K562 (cell line): Measurements from ENCODE around the gene LRRC8E. TPM values are rescaled to one million over a fixed set of nuclear protein-coding genes. Genes with fewer than 3 reads are reported as not detected.
A peak's percentile ranks its signal among the peaks of the same experiment; 100 is the strongest.

Source experiments
- CUX1 ChIP-seq: fragments of 200-800 bp; sonication (Bioruptor generic); IDR thresholded peaks from 2 replicates; pipeline ENCODE4 v1.6.1; 2016; ENCODE audit warnings: missing genetic modification characterization, missing compliant biosample characterization
- POU5F1 ChIP-seq: fragments of 150-350 bp; IDR thresholded peaks from 2 replicates; pipeline ENCODE4 v1.6.1; 2014; ENCODE audit warnings: borderline replicate concordance, low read length, low read depth, mild to moderate bottlenecking; ENCODE audit not compliant: partially characterized antibody
- RCOR1 ChIP-seq, 2 experiments: IDR thresholded peaks; 2 replicates each; pipeline ENCODE4 v1.6.1; 2012; ENCODE audit warnings: low read depth in 2 of 2, low read length in 2 of 2, borderline replicate concordance in 1 of 2, improper control_type of control experiment in 1 of 2
- SRSF9 ChIP-seq: fragments of 200-400 bp; formaldehyde crosslinking; IDR thresholded peaks from 2 replicates; pipeline ENCODE4 v1.6.1; 2017; ENCODE audit warnings: low read depth, low read length, borderline replicate concordance
- TBL1XR1 ChIP-seq, 2 experiments: IDR thresholded peaks; 2 replicates each; pipeline ENCODE4 v1.6.1; 2012; ENCODE audit warnings: improper control_type of control experiment in 2 of 2, low read length in 2 of 2, mild to moderate bottlenecking in 1 of 2
- ZBTB40 ChIP-seq, 2 experiments: fragments of 450-650 bp in 1 of 2; sonication (generic) in 1 of 2; formaldehyde crosslinking in 1 of 2; IDR thresholded peaks; 2 replicates each; pipeline versions ENCODE4 v1.7.1 to v1.9.0; 2016 to 2022; ENCODE audit warnings: inconsistent platforms in 1 of 2, mild to moderate bottlenecking in 1 of 2, missing genetic modification reagents in 1 of 2
- ZNF146 ChIP-seq: IDR thresholded peaks from one replicate; pipeline ENCODE4 v1.6.1; 2018; ENCODE audit warnings: missing compliant biosample characterization; ENCODE audit not compliant: unreplicated experiment
- ZNF778 ChIP-seq: fragments of 450-650 bp; formaldehyde crosslinking; IDR thresholded peaks from 2 replicates; pipeline ENCODE4 v1.4.0; 2020; ENCODE audit warnings: mild to moderate bottlenecking, moderate library complexity
- ZSCAN32 ChIP-seq: fragments of 450-650 bp; formaldehyde crosslinking; IDR thresholded peaks from 2 replicates; pipeline ENCODE4 v1.4.0; 2020; ENCODE audit warnings: mild to moderate bottlenecking, moderate library complexity
- polyA plus RNA-seq, 8 experiments: library from polyadenylated mRNA; depleted of rRNA in 4 of 8; stranded (reverse) in 5 of 8; unstranded in 3 of 8; fragments of >200 nt; fragmentation: Nextera tagmentation in 2 of 8; fragmentation: Illumina TruSeq in 1 of 8; extraction: Ambion mirVana in 2 of 8; extraction: Trizol in 1 of 8; gene quantifications; 2 replicates each; pipeline versions ENCODE4 v1.2.1 to v1.2.3, GENCODE V29; 2011 to 2014; ENCODE audit warnings: inconsistent platforms in 1 of 8, missing spikeins in 1 of 8
- total RNA-seq, 7 experiments: library from RNA; depleted of rRNA in 6 of 7; stranded (reverse); fragments of >200 nt in 6 of 7; fragmentation: Illumina TruSeq in 2 of 7; extraction: Trizol in 2 of 7; gene quantifications; 2 replicates each; pipeline versions ENCODE4 v1.2.1 to v1.2.3, GENCODE V29; 2011 to 2021; ENCODE audit warnings: low replicate concordance in 1 of 7

Gene LRRC8E
- total and polyA plus RNA-seq, 9 of the 15 experiments (the other 6 are each of a cell fraction or from before 2014, with no cell fraction given) = 0.08 to 5.7 (median 3.5) TPM; not detected in 1

- no peak for TF ChIP-seq POU5F1
- no peak for TF ChIP-seq CUX1
- TF ChIP-seq ZNF146 (CRISPR knock-in tag) = no peak
- 0 out of 2 replicates have a peak, but pooled peaks have one; percentile 24 for TF ChIP-seq ZBTB40 (IDR thresholded peaks at IDR 0.05)
- TF ChIP-seq ZBTB40 (CRISPR knock-in tag; IDR thresholded peaks at IDR 0.05) = no peak
- TF ChIP-seq TBL1XR1 (IDR thresholded peaks at IDR 0.05; ENCODE audit: low read length in 2 of 2) = no peak
- no peak for TF ChIP-seq RCOR1 (IDR thresholded peaks at IDR 0.05; ENCODE audit: borderline replicate concordance in 1 of 2, low read depth in 2 of 2, low read length in 2 of 2)
- no peak for TF ChIP-seq SRSF9
- no peak for TF ChIP-seq ZNF778 (CRISPR knock-in tag)
- TF ChIP-seq ZSCAN32 (CRISPR knock-in tag) = no peak
Measured at GRCh38 chr19:7888145-7888825, at the start of gene LRRC8E (continued).
